HEK293 (cell line): ENCODE measurements around the gene PI4KA.
"Not testable (repeated sequence)": the region's sequence is repeated elsewhere in the genome, so short reads cannot be mapped to it uniquely, and the experiment has no call there.

Experiments
- CTCF ChIA-PET: fragments of 350-600 bp; formaldehyde crosslinking; extraction: SDS; loops from one replicate; lab custom pipeline; 2021; ENCODE audit warnings: antibody characterized with exemption; lab: Yijun Ruan, JAX
- POLR2A ChIA-PET: fragments of 300-600 bp; formaldehyde crosslinking; extraction: SDS; loops from one replicate; lab custom pipeline; 2020; ENCODE audit warnings: antibody characterized with exemption, inconsistent platforms; lab: Yijun Ruan, JAX
- H3K27ac ChIP-seq: fragments of 200-500 bp; sonication (Bioruptor generic); 2 replicates; pipeline ENCODE4 v1.5.1; 2014; ENCODE audit warnings: low read depth, low read length, control low read depth, inconsistent platforms; ENCODE audit errors: extremely low read depth
- H3K36me3 ChIP-seq, 2 experiments: fragments of 200-500 bp in 1 of 2; sonication (Bioruptor generic) in 1 of 2; 1 replicate in 1 of 2; 2 replicates in 1 of 2; pipeline ENCODE4 v1.5.1; 2014 to 2017; ENCODE audit warnings: inconsistent platforms in 2 of 2, low read length in 2 of 2; ENCODE audit not compliant: control insufficient read depth in 2 of 2, insufficient read depth in 1 of 2
- H3K4me1 ChIP-seq: fragments of 200-500 bp; sonication (Bioruptor generic); 2 replicates; pipeline ENCODE4 v1.5.1; 2014; ENCODE audit warnings: mild to moderate bottlenecking, low read length, inconsistent platforms; ENCODE audit not compliant: control insufficient read depth, insufficient read depth
- H3K4me3 ChIP-seq: 2 replicates; pipeline ENCODE4 v1.5.1; 2011; ENCODE audit warnings: low read depth, mild to moderate bottlenecking, control low read depth, low read length, moderate library complexity
- H3K9me3 ChIP-seq: fragments of 200-500 bp; sonication (Bioruptor generic); 2 replicates; pipeline ENCODE4 v1.5.1; 2014; ENCODE audit warnings: low read depth, low read length, inconsistent platforms; ENCODE audit not compliant: control insufficient read depth, insufficient read depth
- RBAK ChIP-seq: fragments of 450-650 bp; formaldehyde crosslinking; IDR thresholded peaks from 2 replicates; pipeline ENCODE4 v1.5.1; 2016; ENCODE audit warnings: missing biosample characterization, missing genetic modification characterization
- ZBTB8A ChIP-seq: fragments of 450-650 bp; formaldehyde crosslinking; IDR thresholded peaks from 2 replicates; pipeline ENCODE4 v1.5.1; 2016; ENCODE audit warnings: missing biosample characterization, missing genetic modification characterization
- ZNF214 ChIP-seq: fragments of 450-650 bp; formaldehyde crosslinking; IDR thresholded peaks from 2 replicates; pipeline ENCODE4 v1.5.1; 2017; ENCODE audit warnings: missing biosample characterization, mild to moderate bottlenecking, missing genetic modification characterization, borderline replicate concordance
- ZNF223 ChIP-seq: fragments of 450-650 bp; formaldehyde crosslinking; IDR thresholded peaks from 2 replicates; pipeline ENCODE4 v1.5.1; 2016; ENCODE audit warnings: missing biosample characterization, missing genetic modification characterization
- ZNF266 ChIP-seq: fragments of 450-650 bp; formaldehyde crosslinking; IDR thresholded peaks from 2 replicates; pipeline ENCODE4 v1.5.1; 2016; ENCODE audit warnings: missing biosample characterization, missing genetic modification characterization, low read depth
- ZNF426 ChIP-seq: fragments of 450-650 bp; formaldehyde crosslinking; IDR thresholded peaks from 2 replicates; pipeline ENCODE4 v1.5.1; 2017; ENCODE audit warnings: missing biosample characterization, missing genetic modification characterization, mild to moderate bottlenecking, inconsistent platforms, moderate library complexity
- ZNF555 ChIP-seq: fragments of 450-650 bp; formaldehyde crosslinking; conservative IDR thresholded peaks from 2 replicates; pipeline ENCODE4 v1.5.1; 2017; ENCODE audit warnings: missing biosample characterization, mild to moderate bottlenecking, missing genetic modification characterization, inconsistent platforms
- ZNF560 ChIP-seq: fragments of 450-650 bp; formaldehyde crosslinking; IDR thresholded peaks from 2 replicates; pipeline ENCODE4 v1.5.1; 2017; ENCODE audit warnings: missing biosample characterization, missing genetic modification characterization, borderline replicate concordance
- TF ChIP-seq, protein P1 (sequence below): fragments of 450-650 bp; formaldehyde crosslinking; IDR thresholded peaks from 2 replicates; pipeline ENCODE4 v1.5.1; 2016; ENCODE audit warnings: missing biosample characterization, missing genetic modification characterization
- TF ChIP-seq, protein P2 (sequence below): fragments of 450-650 bp; formaldehyde crosslinking; IDR thresholded peaks from 2 replicates; pipeline ENCODE4 v1.5.1; 2017; ENCODE audit warnings: missing biosample characterization, missing genetic modification characterization
- TF ChIP-seq, protein P3 (sequence below): fragments of 450-650 bp; formaldehyde crosslinking; conservative IDR thresholded peaks from 2 replicates; pipeline ENCODE4 v1.5.1; 2016; ENCODE audit warnings: low read depth, missing biosample characterization, missing genetic modification characterization

PI4KA gene

DNA sequence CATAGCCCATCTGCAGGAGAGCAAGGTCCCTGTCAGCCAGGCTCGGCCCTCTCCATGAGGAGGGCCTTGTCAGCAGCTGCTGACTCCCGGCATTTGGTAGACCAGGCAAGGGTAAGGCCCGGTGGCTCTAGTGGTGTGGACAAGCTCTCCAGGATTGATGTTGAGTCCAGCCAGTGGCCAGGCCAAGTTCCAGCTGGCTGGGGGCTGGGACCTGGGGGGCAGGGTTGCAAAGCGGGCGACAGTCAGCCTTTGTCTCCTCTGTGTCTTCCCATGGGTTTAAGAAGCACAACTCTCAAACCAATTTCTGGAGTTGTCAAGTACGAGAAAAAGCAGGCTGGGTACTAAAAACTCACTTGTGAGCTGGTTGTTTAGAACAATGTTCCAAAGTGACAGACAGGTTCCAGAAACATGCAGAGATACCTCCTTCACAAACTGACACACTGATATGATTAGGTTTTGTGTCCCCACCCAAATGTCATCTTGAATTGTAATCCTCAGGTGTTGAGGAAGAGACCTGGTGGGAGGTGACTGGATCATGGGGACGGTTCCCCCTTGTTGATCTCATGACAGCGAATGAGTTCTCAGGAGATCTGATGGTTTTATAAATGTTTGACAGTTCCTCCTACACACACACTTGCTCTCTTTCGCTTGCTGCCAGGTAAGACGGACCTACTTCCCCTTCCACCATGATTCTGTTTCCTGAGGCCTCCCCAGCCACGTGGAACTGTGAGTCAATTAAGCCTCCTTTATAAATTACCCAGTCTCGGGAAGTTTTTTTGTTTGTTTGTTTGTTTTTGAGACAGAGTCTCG, 137.0 kb downstream of the PI4KA start:
- no peak for TF ChIP-seq ZBTB8A (tag by site-specific recombination)
- no peak for TF ChIP-seq ZNF223
- no peak for TF ChIP-seq ZNF426
- TF ChIP-seq, protein P1, sequence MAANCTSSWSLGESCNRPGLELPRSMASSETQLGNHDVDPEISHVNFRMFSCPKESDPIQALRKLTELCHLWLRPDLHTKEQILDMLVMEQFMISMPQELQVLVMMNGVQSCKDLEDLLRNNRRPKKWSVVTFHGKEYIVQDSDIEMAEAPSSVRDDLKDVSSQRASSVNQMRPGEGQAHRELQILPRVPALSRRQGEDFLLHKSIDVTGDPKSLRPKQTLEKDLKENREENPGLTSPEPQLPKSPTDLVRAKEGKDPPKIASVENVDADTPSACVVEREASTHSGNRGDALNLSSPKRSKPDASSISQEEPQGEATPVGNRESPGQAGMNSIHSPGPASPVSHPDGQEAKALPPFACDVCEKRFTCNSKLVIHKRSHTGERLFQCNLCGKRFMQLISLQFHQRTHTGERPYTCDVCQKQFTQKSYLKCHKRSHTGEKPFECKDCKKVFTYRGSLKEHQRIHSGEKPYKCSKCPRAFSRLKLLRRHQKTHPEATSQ: no peak
- TF ChIP-seq, protein P2, sequence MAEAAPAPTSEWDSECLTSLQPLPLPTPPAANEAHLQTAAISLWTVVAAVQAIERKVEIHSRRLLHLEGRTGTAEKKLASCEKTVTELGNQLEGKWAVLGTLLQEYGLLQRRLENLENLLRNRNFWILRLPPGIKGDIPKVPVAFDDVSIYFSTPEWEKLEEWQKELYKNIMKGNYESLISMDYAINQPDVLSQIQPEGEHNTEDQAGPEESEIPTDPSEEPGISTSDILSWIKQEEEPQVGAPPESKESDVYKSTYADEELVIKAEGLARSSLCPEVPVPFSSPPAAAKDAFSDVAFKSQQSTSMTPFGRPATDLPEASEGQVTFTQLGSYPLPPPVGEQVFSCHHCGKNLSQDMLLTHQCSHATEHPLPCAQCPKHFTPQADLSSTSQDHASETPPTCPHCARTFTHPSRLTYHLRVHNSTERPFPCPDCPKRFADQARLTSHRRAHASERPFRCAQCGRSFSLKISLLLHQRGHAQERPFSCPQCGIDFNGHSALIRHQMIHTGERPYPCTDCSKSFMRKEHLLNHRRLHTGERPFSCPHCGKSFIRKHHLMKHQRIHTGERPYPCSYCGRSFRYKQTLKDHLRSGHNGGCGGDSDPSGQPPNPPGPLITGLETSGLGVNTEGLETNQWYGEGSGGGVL (tag by site-specific recombination): no peak
- no peak for TF ChIP-seq ZNF555 (tag by site-specific recombination)
- no peak for TF ChIP-seq ZNF266 (tag by site-specific recombination)
- TF ChIP-seq, protein P3, sequence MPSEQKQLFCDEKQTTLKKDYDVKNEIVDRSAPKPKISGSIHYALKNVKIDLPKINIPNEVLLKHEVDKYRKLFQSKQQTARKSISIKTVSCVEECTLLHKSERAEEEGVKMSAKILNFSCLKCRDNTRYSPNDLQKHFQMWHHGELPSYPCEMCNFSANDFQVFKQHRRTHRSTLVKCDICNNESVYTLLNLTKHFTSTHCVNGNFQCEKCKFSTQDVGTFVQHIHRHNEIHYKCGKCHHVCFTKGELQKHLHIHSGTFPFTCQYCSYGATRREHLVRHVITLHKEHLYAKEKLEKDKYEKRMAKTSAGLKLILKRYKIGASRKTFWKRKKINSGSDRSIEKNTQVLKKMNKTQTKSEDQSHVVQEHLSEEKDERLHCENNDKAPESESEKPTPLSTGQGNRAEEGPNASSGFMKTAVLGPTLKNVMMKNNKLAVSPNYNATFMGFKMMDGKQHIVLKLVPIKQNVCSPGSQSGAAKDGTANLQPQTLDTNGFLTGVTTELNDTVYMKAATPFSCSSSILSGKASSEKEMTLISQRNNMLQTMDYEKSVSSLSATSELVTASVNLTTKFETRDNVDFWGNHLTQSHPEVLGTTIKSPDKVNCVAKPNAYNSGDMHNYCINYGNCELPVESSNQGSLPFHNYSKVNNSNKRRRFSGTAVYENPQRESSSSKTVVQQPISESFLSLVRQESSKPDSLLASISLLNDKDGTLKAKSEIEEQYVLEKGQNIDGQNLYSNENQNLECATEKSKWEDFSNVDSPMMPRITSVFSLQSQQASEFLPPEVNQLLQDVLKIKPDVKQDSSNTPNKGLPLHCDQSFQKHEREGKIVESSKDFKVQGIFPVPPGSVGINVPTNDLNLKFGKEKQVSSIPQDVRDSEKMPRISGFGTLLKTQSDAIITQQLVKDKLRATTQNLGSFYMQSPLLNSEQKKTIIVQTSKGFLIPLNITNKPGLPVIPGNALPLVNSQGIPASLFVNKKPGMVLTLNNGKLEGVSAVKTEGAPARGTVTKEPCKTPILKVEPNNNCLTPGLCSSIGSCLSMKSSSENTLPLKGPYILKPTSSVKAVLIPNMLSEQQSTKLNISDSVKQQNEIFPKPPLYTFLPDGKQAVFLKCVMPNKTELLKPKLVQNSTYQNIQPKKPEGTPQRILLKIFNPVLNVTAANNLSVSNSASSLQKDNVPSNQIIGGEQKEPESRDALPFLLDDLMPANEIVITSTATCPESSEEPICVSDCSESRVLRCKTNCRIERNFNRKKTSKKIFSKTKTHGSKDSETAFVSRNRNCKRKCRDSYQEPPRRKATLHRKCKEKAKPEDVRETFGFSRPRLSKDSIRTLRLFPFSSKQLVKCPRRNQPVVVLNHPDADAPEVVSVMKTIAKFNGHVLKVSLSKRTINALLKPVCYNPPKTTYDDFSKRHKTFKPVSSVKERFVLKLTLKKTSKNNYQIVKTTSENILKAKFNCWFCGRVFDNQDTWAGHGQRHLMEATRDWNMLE (tag by site-specific recombination): no peak
- TF ChIP-seq ZNF560 (tag by site-specific recombination): no peak
- ChIA-PET CTCF (no interaction called here), POLR2A (no interaction called here)
- H3K4me3 ChIP-seq: no peak overlapping the region
- no peaks in the 10 kb centered on the region for H3K4me1 ChIP-seq
- H3K36me3 ChIP-seq: peaks cover 0 to 42% of the 10 kb centered on the region in 2 experiments; a peak in 2 of 3 replicates
- no peaks in the 10 kb centered on the region for H3K9me3 ChIP-seq
- H3K27ac ChIP-seq: no peak overlapping the region

DNA sequence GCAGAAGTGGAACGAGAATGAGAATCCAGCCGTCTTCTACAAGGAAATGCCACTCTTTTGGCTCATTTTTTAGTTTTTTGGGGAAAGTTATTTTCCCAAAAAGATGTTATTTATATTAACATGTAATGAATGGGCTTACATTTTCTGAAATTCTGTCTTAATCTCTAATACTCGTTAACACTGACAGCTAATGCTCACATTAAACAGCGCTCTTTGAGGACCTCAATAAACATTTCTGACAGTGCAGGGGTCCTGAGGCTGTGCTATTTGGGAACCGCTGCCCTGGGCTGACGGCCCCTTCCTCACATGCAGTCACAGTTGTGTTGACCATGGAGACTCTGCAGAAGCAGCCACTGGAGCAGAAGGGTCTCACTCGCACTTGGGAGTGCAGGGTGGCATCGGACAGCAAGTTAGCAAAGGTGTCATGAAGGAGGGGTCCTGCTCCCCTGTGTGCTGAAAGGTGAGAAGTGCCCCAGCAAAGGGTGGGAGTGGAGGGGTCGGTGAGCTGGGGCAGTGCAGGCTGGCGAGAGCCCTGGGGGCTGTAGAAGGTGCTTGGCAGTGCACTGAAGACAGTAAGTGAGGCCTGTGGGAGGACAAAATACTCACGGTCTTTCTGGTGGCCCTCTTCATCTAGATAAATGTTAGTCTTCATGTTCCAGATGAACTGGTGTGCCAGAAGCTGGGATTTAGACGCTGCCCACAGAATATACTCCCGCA, 137.8 kb downstream of the PI4KA start:
- POLR2A ChIA-PET: no interaction called here
- Histone ChIP-seq H3K27ac (no peak overlapping the region), H3K36me3 (peaks cover 0 to 34% of the 10 kb centered on the region in 2 experiments; a peak in 2 of 3 replicates), H3K4me3 (no peak overlapping the region), H3K9me3 (no peaks in the 10 kb centered on the region), H3K4me1 (no peaks in the 10 kb centered on the region)
- CTCF ChIA-PET: interaction anchor here (0.6 kb wide), 2 partner anchors 103 to 158 kb away, joined by 3 to 4 read pairs; no protein-coding TSS in a partner anchor
- TF ChIP-seq ZNF214 (tag by site-specific recombination) (peak; percentile 84; the same call in 1 of the 2 replicates), RBAK (tag by site-specific recombination) (no peak)

DNA sequence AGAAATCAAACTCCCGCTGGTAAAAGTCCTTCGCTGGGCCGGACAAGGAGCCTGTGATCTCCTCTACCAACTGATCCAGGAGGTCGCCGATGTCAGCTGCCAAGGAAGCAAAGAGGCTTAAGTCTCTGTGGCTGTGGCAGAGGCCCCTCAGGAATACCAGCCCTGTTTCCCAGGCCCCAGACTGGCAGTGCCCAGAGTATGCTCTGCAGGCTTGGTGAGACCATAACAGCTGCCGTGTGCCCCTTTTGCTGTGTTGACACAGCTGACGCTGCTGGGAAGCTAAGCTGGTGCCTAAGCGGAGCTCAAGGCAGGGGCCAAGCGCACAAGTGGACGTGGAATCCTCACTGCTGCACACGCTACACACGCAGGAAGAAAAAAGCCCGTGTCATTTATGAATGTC, 139.9 kb downstream of the PI4KA start:
- CTCF ChIA-PET, POLR2A ChIA-PET: not testable (repeated sequence)

DNA sequence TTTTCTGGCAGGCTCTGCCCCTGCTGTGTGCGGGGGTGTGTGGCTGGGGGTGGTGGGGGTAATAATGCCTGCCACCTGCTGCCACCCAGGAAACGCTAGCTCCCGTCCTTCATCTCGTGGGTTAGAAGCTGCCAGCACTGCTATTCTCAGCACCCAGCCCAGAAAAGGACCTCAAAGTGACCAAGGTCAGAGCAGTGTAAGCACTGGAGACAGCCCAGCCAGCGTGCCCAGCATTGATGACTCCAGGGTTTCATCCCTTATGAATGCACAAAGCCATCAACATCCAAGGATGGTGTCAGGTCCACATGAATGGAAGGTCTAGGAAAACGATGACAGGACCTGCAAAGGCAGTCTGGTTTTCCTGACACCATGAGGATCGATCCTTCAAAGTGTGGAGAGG, 140.6 kb downstream of the PI4KA start:
- H3K27ac ChIP-seq, POLR2A ChIA-PET, CTCF ChIA-PET, H3K4me3 ChIP-seq, H3K9me3 ChIP-seq, H3K4me1 ChIP-seq: not testable (repeated sequence)
- H3K36me3 ChIP-seq: peaks cover 0 to 28% of the 10 kb centered on the region in 2 experiments; a peak in 1 of 3 replicates

More for the DNA sequence above, 139.9 kb downstream of the PI4KA start:
- H3K9me3 ChIP-seq, H3K4me3 ChIP-seq, H3K27ac ChIP-seq, H3K4me1 ChIP-seq: not testable (repeated sequence)
- H3K36me3 ChIP-seq: peaks cover 0 to 25% of the 10 kb centered on the region in 2 experiments; a peak in 1 of 3 replicates

DNA sequence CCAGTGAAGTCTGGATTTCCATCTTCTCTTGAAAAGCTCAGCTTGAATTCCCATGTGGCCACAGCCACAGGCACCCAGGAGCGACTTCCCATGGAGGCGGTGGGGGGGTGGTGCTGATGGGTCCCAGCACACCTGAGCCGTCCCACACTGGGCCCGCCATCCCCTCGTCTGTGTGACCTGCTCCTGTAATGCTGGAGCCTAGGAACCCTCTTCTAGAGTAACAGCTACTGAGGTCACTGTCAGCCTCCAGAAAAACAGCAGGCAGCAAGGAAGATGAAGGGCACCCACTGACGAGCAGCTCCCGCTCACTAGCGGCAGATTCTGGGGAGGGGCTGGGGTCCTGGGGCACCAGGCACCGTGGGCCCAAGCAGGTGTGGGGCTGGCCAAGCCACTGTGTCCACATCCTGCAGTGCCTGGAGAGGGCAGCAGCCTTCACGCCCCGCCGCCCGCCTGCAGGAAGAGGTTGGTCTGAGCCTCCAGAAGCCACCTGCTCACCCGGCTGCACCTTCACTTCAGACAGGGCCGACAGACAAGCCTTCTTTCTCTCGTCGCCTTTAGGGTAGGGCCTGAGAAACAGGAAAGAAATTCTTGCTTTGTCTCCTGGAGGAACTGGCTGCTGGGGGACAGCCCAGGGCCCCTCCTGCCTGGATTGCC, 141.3 kb downstream of the PI4KA start:
- CTCF ChIA-PET, H3K27ac ChIP-seq, POLR2A ChIA-PET, H3K4me1 ChIP-seq, H3K4me3 ChIP-seq, H3K9me3 ChIP-seq: not testable (repeated sequence)
- peaks cover 0 to 28% of the 10 kb centered on the region in 2 experiments; a peak in 1 of 3 replicates for H3K36me3 ChIP-seq
